A549 (cell line): Measurements from ENCODE around the gene BARX1. TPM values are rescaled to one million over a fixed set of nuclear protein-coding genes. Genes with fewer than 3 reads are reported as not detected.

Source experiments
- ATAC-seq, 2 experiments: fragments of 200-7000 bp in 1 of 2; fragments of >200 bp in 1 of 2; cut with Nextera tagmentation in 1 of 2; cut with Tn5 transposase in 1 of 2; 3 replicates each; pipeline versions ENCODE4 v1.8.0 to v1.9.1; 2018 to 2020; ENCODE audit warnings: mild to moderate bottlenecking in 1 of 2, moderate library complexity in 1 of 2
- CTCF ChIA-PET: fragments of 300-600 bp; sonication (Branson Sonifier 250); formaldehyde crosslinking; extraction: SDS; loops from one replicate; lab custom pipeline; 2021; ENCODE audit warnings: antibody characterized with exemption, inconsistent platforms; lab: Yijun Ruan, JAX
- POLR2A ChIA-PET: fragments of 350-600 bp; formaldehyde crosslinking; extraction: SDS; loops from one replicate; lab custom pipeline; 2021; ENCODE audit warnings: antibody characterized with exemption, inconsistent platforms; lab: Yijun Ruan, JAX
- DNase-seq, 2 experiments: peaks; one replicate each; pipeline versions ENCODE4 v3.0.0 to v3.0.0-alpha.2; 2011 to 2016; ENCODE audit warnings: low read depth in 1 of 2, low spot score in 1 of 2
- FAIRE-seq: peaks from 2 replicates; lab custom pipeline; 2011; peaks lifted over from hg19 to GRCh38; lab: Jason Lieb, UNC
- H3K27ac ChIP-seq, 2 experiments: fragments of >200 bp; sonication (Bioruptor Twin); formaldehyde crosslinking; 3 replicates each; pipeline ENCODE4 v1.5.1; 2016 to 2017
- H3K4me1 ChIP-seq: fragments of >200 bp; sonication (Bioruptor Twin); formaldehyde crosslinking; 3 replicates; pipeline ENCODE4 v1.6.1; 2016
- H3K4me2 ChIP-seq: fragments of >200 bp; sonication (Bioruptor Twin); formaldehyde crosslinking; 3 replicates; pipeline ENCODE4 v1.6.1; 2016
- H3K4me3 ChIP-seq: fragments of >200 bp; sonication (Bioruptor Twin); formaldehyde crosslinking; 3 replicates; pipeline ENCODE4 v1.5.1; 2016
- H3K9me3 ChIP-seq: fragments of >200 bp; sonication (Bioruptor Twin); formaldehyde crosslinking; 3 replicates; pipeline ENCODE4 v1.6.1; 2016
- BCL3 ChIP-seq: fragments of >200 bp; sonication (Bioruptor Twin); formaldehyde crosslinking; IDR thresholded peaks from 3 replicates; pipeline ENCODE4 v1.6.1; 2016
- BHLHE40 ChIP-seq: IDR thresholded peaks from 2 replicates; pipeline ENCODE4 v1.6.1; 2012; ENCODE audit warnings: low read depth, low read length, inconsistent platforms
- CBX2 ChIP-seq: fragments of 200-600 bp; sonication (generic); IDR thresholded peaks from 2 replicates; pipeline ENCODE4 v1.6.1; 2016; ENCODE audit warnings: low read depth, mild to moderate bottlenecking, borderline replicate concordance
- CBX8 ChIP-seq: fragments of 200-600 bp; sonication (generic); IDR thresholded peaks from 2 replicates; pipeline ENCODE4 v1.6.1; 2016
- CHD2 ChIP-seq: fragments of 150-350 bp; IDR thresholded peaks from 2 replicates; pipeline ENCODE4 v1.6.1; 2014; ENCODE audit warnings: low read length; ENCODE audit not compliant: partially characterized antibody
- EHF ChIP-seq: fragments of 250-450 bp; sonication (Bioruptor Pico); IDR thresholded peaks from 2 replicates; pipeline ENCODE4 v1.5.0; 2020; ENCODE audit warnings: mild to moderate bottlenecking
- EHMT2 ChIP-seq: fragments of 200-600 bp; sonication (generic); IDR thresholded peaks from 2 replicates; pipeline ENCODE4 v1.6.1; 2016; ENCODE audit warnings: antibody characterized with exemption, low read depth, mild to moderate bottlenecking, moderate library complexity
- FOSL2 ChIP-seq, 2 experiments: fragments of 450-650 bp in 1 of 2; fragments of >200 bp in 1 of 2; sonication (Bioruptor Twin) in 1 of 2; formaldehyde crosslinking; IDR thresholded peaks; 2 replicates each; pipeline versions ENCODE4 v1.5.0 to v1.6.1; 2016 to 2020; ENCODE audit warnings: mild to moderate bottlenecking in 1 of 2, moderate library complexity in 1 of 2
- FOXS1 ChIP-seq: fragments of 250-450 bp; sonication (Bioruptor Pico); IDR thresholded peaks from 2 replicates; pipeline ENCODE4 v1.5.0; 2020; ENCODE audit warnings: mild to moderate bottlenecking, moderate library complexity
- GATA3 ChIP-seq: IDR thresholded peaks from 2 replicates; pipeline ENCODE4 v1.6.1; 2012; ENCODE audit warnings: borderline replicate concordance
- HDAC2 ChIP-seq: fragments of 200-600 bp; sonication (generic); IDR thresholded peaks from 2 replicates; pipeline ENCODE4 v1.6.1; 2016
- HOXA7 ChIP-seq: fragments of 250-450 bp; sonication (Bioruptor Pico); IDR thresholded peaks from 2 replicates; pipeline ENCODE4 v1.5.0; 2020; ENCODE audit warnings: mild to moderate bottlenecking, moderate library complexity
- HOXB13 ChIP-seq: fragments of 250-450 bp; sonication (Bioruptor Pico); IDR thresholded peaks from 2 replicates; pipeline ENCODE4 v1.5.0; 2020; ENCODE audit warnings: low read depth, mild to moderate bottlenecking, moderate library complexity
- HOXB5 ChIP-seq: fragments of 250-450 bp; sonication (Bioruptor Pico); IDR thresholded peaks from 2 replicates; pipeline ENCODE4 v1.5.0; 2020; ENCODE audit warnings: mild to moderate bottlenecking, moderate library complexity
- KDM1A ChIP-seq: fragments of 200-600 bp; sonication (generic); IDR thresholded peaks from 2 replicates; pipeline ENCODE4 v1.6.1; 2016; ENCODE audit warnings: low read depth, mild to moderate bottlenecking
- NFE2L2 ChIP-seq: fragments of 150-350 bp; conservative IDR thresholded peaks from 2 replicates; pipeline ENCODE4 v1.6.1; 2014; ENCODE audit warnings: low read length
- NPAS2 ChIP-seq: fragments of 250-450 bp; sonication (Bioruptor Pico); IDR thresholded peaks from 2 replicates; pipeline ENCODE4 v1.8.0; 2022; ENCODE audit warnings: mild to moderate bottlenecking, moderate library complexity, borderline replicate concordance
- PBX3 ChIP-seq: IDR thresholded peaks from 2 replicates; pipeline ENCODE4 v1.6.1; 2012
- RAD21 ChIP-seq, 2 experiments: fragments of >200 bp in 1 of 2; sonication (Bioruptor Twin) in 1 of 2; formaldehyde crosslinking in 1 of 2; IDR thresholded peaks in 1 of 2; conservative IDR thresholded peaks in 1 of 2; 2 replicates in 1 of 2; 3 replicates in 1 of 2; pipeline ENCODE4 v1.6.1; 2012 to 2018; ENCODE audit warnings: inconsistent platforms in 1 of 2
- RCOR1 ChIP-seq: fragments of 150-350 bp; IDR thresholded peaks from 2 replicates; pipeline ENCODE4 v1.6.1; 2014; ENCODE audit warnings: antibody characterized with exemption, low read length, low read depth
- RFX5 ChIP-seq: fragments of 450-650 bp; IDR thresholded peaks from 2 replicates; pipeline ENCODE4 v1.7.1; 2014; ENCODE audit warnings: antibody characterized with exemption, mild to moderate bottlenecking, moderate library complexity
- RNF2 ChIP-seq: fragments of 200-600 bp; sonication (generic); IDR thresholded peaks from 2 replicates; pipeline ENCODE4 v1.6.1; 2016; ENCODE audit warnings: low read depth, mild to moderate bottlenecking, antibody characterized with exemption, moderate library complexity, borderline replicate concordance
- SREBF2 ChIP-seq: fragments of 450-650 bp; IDR thresholded peaks from 2 replicates; pipeline ENCODE4 v1.6.1; 2014; ENCODE audit warnings: mild to moderate bottlenecking, moderate library complexity
- ZC3H11A ChIP-seq: fragments of 450-650 bp; IDR thresholded peaks from 2 replicates; pipeline ENCODE4 v1.6.1; 2014; ENCODE audit warnings: antibody characterized with exemption, mild to moderate bottlenecking
- ZFP36 ChIP-seq: fragments of 450-650 bp; IDR thresholded peaks from 2 replicates; pipeline ENCODE4 v1.6.1; 2014; ENCODE audit warnings: borderline replicate concordance; ENCODE audit not compliant: partially characterized antibody
- ZNF302 ChIP-seq: fragments of 250-450 bp; sonication (Bioruptor Pico); IDR thresholded peaks from 2 replicates; pipeline ENCODE4 v1.9.0; 2021; ENCODE audit warnings: inconsistent platforms, mild to moderate bottlenecking, moderate library complexity
- WGBS: methylation state at CpG from one replicate; pipeline ENCODE4 v1.1.6; 2017; ENCODE audit errors: missing lambda C conversion rate; 5-methylcytosine and 5-hydroxymethylcytosine counted together
- polyA plus RNA-seq, 4 experiments: library from polyadenylated mRNA; depleted of rRNA in 3 of 4; stranded (reverse); fragments of >200 nt; fragmentation: RNase III in 1 of 4; extraction: RNeasy Plus Mini Kit Qiagen cat#74134 plus additional on column Dnase treatment in 1 of 4; gene quantifications; 2 replicates in 3 of 4; 3 replicates in 1 of 4; pipeline ENCODE4 v1.2.3, GENCODE V29; 2011 to 2017
- TF ChIP-seq, protein P1 (sequence below): fragments of >200 bp; sonication (Bioruptor Twin); formaldehyde crosslinking; IDR thresholded peaks from 2 replicates; pipeline ENCODE4 v1.6.1; 2016
- TF ChIP-seq, protein P2 (sequence below): IDR thresholded peaks from 2 replicates; pipeline ENCODE4 v1.6.1; 2012

Gene BARX1
- polyA plus RNA-seq, 2 of the 4 experiments (the other 2 are of a cell fraction) = 3.5 to 7.3 TPM

DNA sequence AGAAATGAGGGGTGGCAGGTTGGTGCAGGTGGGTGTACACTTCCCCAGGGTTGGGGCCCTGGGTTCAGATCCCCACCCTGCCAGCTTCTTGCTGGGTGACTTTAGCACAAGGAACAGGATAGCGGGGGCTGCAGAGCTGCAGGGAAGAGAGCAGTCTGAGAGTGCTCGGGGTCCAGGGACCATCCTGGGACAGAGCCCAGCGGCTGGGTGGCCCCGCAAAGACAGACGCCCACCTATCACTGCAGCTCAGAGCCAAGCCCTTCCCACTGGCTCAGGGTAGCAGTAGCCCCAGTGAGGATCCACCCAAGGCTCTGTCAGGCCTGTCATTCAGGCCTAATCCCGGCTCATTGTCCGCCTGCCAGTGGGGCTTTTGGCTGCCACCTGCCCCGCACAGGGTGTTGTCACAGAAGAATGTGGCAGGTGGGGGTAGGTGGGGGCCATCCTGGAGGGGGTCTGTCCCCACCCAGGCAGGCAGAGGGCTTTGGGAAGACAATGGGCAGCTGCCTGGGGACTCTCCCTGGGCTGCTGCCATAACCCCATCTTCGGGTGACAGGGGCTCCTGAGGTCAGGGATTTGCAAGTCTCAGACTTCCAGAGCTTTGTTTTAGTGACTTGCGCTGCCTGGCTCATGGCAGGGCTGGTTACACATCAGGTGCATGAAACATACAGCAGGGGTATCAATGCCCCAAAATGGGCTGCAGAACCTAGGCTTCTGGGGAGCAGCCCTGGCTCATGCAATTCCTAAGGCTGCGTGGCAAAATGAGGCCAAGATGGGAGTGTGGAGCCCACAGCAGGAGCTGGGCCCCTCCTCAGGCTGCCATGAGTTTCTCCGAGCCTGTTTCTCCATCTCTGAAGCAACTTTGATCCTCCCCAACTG is 52.1 kb downstream of the BARX1 start:
- Histone ChIP-seq H3K4me2 (no peak overlapping the region), H3K4me1 (no peaks in the 10 kb centered on the region), H3K27ac (no peak overlapping the region), H3K4me3 (no peak overlapping the region), H3K9me3 (no peaks in the 10 kb centered on the region)
- ATAC-seq (no peak), DNase-seq (no peak), FAIRE-seq (no peak)
- WGBS = 60% methylated on average over 6 of the region's 12 CpGs
- CTCF ChIA-PET = interaction anchor here (0.7 to 1.9 kb wide), 5 partner anchors 11 to 82 kb away, joined by 3 to 5 read pairs (median 3); no protein-coding TSS in a partner anchor
- TF ChIP-seq FOSL2 (IDR thresholded peaks at IDR 0.05) (no peak), FOSL2 (CRISPR knock-in tag; IDR thresholded peaks at IDR 0.05) (no peak), ZFP36 (no peak), EHF (no peak), ZNF302 (CRISPR knock-in tag) (no peak), HOXB5 (no peak), FOXS1 (no peak), ZC3H11A (no peak), PBX3 (no peak)
- TF ChIP-seq, protein P1, sequence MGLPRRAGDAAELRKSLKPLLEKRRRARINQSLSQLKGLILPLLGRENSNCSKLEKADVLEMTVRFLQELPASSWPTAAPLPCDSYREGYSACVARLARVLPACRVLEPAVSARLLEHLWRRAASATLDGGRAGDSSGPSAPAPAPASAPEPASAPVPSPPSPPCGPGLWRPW = no peak
- POLR2A ChIA-PET = no interaction called here

DNA sequence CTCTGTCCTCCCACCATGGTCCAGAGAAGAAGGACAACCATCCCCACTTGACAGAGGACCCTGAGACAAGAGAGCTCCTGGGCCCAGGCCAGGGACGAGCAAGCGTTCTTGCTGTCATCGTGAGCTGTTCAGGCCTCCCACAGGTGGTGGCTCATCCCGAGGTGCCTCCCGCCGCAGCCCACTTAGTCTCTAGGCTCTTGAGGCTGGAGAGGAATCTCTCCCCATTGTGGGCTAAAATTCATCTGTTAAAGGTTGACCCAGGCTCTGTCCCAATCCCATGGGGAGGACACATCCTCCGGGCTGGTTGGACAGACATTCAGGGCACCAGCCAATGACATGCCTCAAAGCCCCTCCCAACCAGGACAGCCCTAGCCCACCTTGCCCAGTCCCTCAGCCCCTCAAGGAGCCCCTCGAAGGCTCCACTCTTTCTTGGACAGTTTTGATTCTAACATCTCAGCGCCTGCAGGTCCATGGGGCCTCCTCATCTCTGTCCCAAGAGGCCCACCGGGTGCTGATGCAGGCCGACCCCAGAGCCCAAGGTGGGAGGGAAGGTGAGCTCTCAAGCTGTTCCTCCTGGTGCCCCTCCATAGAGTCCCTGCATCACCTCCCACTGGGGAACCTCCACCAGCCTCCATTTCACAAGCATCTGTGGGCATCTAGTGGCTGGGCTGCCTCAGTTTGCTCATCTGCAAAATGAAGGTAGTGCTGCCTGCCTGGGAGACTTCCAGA is 52.9 kb downstream of the BARX1 start:
- ChIA-PET POLR2A (no interaction called here), CTCF (interaction anchor here (0.5 to 1.9 kb wide), 4 partner anchors 12 to 247 kb away, joined by 3 to 5 read pairs (median 4); no protein-coding TSS in a partner anchor)
- TF ChIP-seq BHLHE40 (no peak), HOXA7 (CRISPR knock-in tag) (no peak), PBX3 (no peak), BCL3 (no peak), NFE2L2 (no peak), HDAC2 (no peak), RFX5 (no peak), NPAS2 (CRISPR knock-in tag) (no peak), KDM1A (no peak), CHD2 (no peak), HOXB13 (CRISPR knock-in tag) (no peak), CBX2 (no peak), CBX8 (no peak), RAD21 (conservative IDR thresholded peaks at IDR 0.05 in 1 of 2, IDR thresholded peaks at IDR 0.05 in 1 of 2) (no peak), SREBF2 (no peak), GATA3 (no peak), RCOR1 (no peak), EHMT2 (no peak), RNF2 (no peak)
- TF ChIP-seq, protein P2, sequence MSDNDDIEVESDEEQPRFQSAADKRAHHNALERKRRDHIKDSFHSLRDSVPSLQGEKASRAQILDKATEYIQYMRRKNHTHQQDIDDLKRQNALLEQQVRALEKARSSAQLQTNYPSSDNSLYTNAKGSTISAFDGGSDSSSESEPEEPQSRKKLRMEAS = no peak
- Histone ChIP-seq H3K4me2 (no peak overlapping the region), H3K4me1 (no peaks in the 10 kb centered on the region), H3K9me3 (no peaks in the 10 kb centered on the region), H3K27ac (no peak overlapping the region), H3K4me3 (no peak overlapping the region)
- DNase-seq = no peak
- ATAC-seq = no peak
- no peak for FAIRE-seq
- 70% methylated on average over 6 of the region's 11 CpGs for WGBS
